Ascending aorta (tissue), 2 donors: ENCODE results near the gene DYNC1LI1. TPM values are rescaled to one million over a fixed set of nuclear protein-coding genes. Genes with fewer than 3 reads are reported as not detected.

Source experiments
- DNase-seq, 2 donors: peaks; one replicate each; pipeline ENCODE4 v3.0.0-alpha.2; 2019; ENCODE audit warnings: low spot score in 2 of 2
- H3K27ac ChIP-seq, 2 donors: fragments of 200-600 bp; sonication (generic); one replicate each; pipeline ENCODE4 v1.5.1; 2016 to 2017; ENCODE audit warnings: mild to moderate bottlenecking in 1 of 2
- H3K27me3 ChIP-seq: fragments of 200-600 bp; sonication (generic); one replicate; pipeline ENCODE4 v1.5.1; 2017
- H3K36me3 ChIP-seq, 2 donors: fragments of 200-600 bp; sonication (generic); one replicate each; pipeline ENCODE4 v1.5.1; 2016
- H3K4me1 ChIP-seq, 2 donors: fragments of 200-600 bp; sonication (generic); one replicate each; pipeline ENCODE4 v1.5.1; 2016 to 2017; ENCODE audit warnings: mild to moderate bottlenecking in 1 of 2
- H3K4me3 ChIP-seq, 2 donors: fragments of 200-600 bp; sonication (generic); one replicate each; pipeline ENCODE4 v1.5.1; 2016 to 2017; ENCODE audit warnings: mild to moderate bottlenecking in 1 of 2
- H3K9me3 ChIP-seq, 2 donors: fragments of 200-600 bp; sonication (generic); one replicate each; pipeline ENCODE4 v1.5.1; 2016
- CTCF ChIP-seq, 3 experiments: fragments of 200-600 bp in 2 of 3; fragments of 450-650 bp in 1 of 3; sonication (generic) in 2 of 3; IDR thresholded peaks; one replicate each; pipeline ENCODE4 v1.5.1; 2016 to 2019; ENCODE audit warnings: antibody characterized with exemption in 3 of 3, mild to moderate bottlenecking in 1 of 3, moderate library complexity in 1 of 3
- intact Hi-C: fragments of 100-400 bp; cut with DNase I; formaldehyde crosslinking; loops from one replicate; pipeline ENCODE4 v1.15.1; 2023
- total RNA-seq: library from RNA; depleted of rRNA; stranded (reverse); fragments of >200 nt; gene quantifications from one replicate; pipeline ENCODE4 v1.1.0, GENCODE V29; 2016

Gene DYNC1LI1
- total RNA-seq, 1 donor from 2014 or later = 22.1 TPM

GRCh38 chr3:32552013-32552412, 18.6 kb downstream of the DYNC1LI1 start:
- peaks cover 0 to 4% of the 10 kb centered on the region in 2 donors for H3K4me1 ChIP-seq
- H3K27ac ChIP-seq = no peak overlapping the region
- intact Hi-C loops = no loop called here
- DNase-seq = no peak
- no peaks in the 10 kb centered on the region for H3K27me3 ChIP-seq
- no peaks in the 10 kb centered on the region for H3K9me3 ChIP-seq
- H3K4me3 ChIP-seq = no peak overlapping the region
- no peaks in the 10 kb centered on the region for H3K36me3 ChIP-seq
- TF ChIP-seq CTCF (IDR thresholded peaks at IDR 0.05) = no peak

GRCh38 chr3:32551496-32551895, 19.2 kb downstream of the DYNC1LI1 start:
- Histone ChIP-seq H3K4me1 (peaks cover 0 to 4% of the 10 kb centered on the region in 2 donors), H3K9me3 (no peaks in the 10 kb centered on the region), H3K27me3 (no peaks in the 10 kb centered on the region), H3K36me3 (no peaks in the 10 kb centered on the region), H3K27ac (no peak overlapping the region), H3K4me3 (no peak overlapping the region)
- intact Hi-C loops = no loop called here
- TF ChIP-seq CTCF (IDR thresholded peaks at IDR 0.05) = no peak
- no peak for DNase-seq

- no peak for DNase-seq
- Histone ChIP-seq H3K27ac (no peak overlapping the region), H3K9me3 (no peaks in the 10 kb centered on the region), H3K27me3 (no peaks in the 10 kb centered on the region), H3K4me3 (no peak overlapping the region), H3K4me1 (peaks cover 0 to 4% of the 10 kb centered on the region in 2 donors), H3K36me3 (no peaks in the 10 kb centered on the region)
- intact Hi-C loops = no loop called here
- no peak for TF ChIP-seq CTCF (IDR thresholded peaks at IDR 0.05)
Measured at GRCh38 chr3:32551087-32551486, 19.6 kb downstream of the DYNC1LI1 start.

GRCh38 chr3:32545305-32545704, 25.4 kb downstream of the DYNC1LI1 start:
- H3K4me3 ChIP-seq = no peak overlapping the region
- H3K9me3 ChIP-seq = no peaks in the 10 kb centered on the region
- no peak overlapping the region for H3K27ac ChIP-seq
- no peak for TF ChIP-seq CTCF (IDR thresholded peaks at IDR 0.05)
- peaks cover 0 to 7% of the 10 kb centered on the region in 2 donors for H3K36me3 ChIP-seq
- H3K4me1 ChIP-seq = no peaks in the 10 kb centered on the region
- DNase-seq = no peak
- no peaks in the 10 kb centered on the region for H3K27me3 ChIP-seq
- intact Hi-C loops = no loop called here

- no peak for DNase-seq
- Histone ChIP-seq H3K27ac (no peak overlapping the region), H3K9me3 (no peaks in the 10 kb centered on the region), H3K4me1 (no peaks in the 10 kb centered on the region), H3K27me3 (no peaks in the 10 kb centered on the region), H3K4me3 (no peak overlapping the region), H3K36me3 (peaks cover under 1 to 12% of the 10 kb centered on the region in 2 donors)
- intact Hi-C loops = no loop called here
- no peak for TF ChIP-seq CTCF (IDR thresholded peaks at IDR 0.05)
Measured at GRCh38 chr3:32544894-32545293, 25.8 kb downstream of the DYNC1LI1 start.

- TF ChIP-seq CTCF (IDR thresholded peaks at IDR 0.05) = no peak
- Histone ChIP-seq H3K4me3 (no peak overlapping the region), H3K36me3 (peaks cover 11 to 15% of the 10 kb centered on the region in 2 donors), H3K27me3 (no peaks in the 10 kb centered on the region), H3K9me3 (no peaks in the 10 kb centered on the region), H3K27ac (no peak overlapping the region), H3K4me1 (no peaks in the 10 kb centered on the region)
- intact Hi-C loops = no loop called here
- no peak for DNase-seq
Measured at GRCh38 chr3:32542807-32543206, 27.9 kb downstream of the DYNC1LI1 start.
